Activated effector memory CD4-positive, alpha-beta T cell treated with Interleukin-2 at 50 U/mL for 16 hours (primary cell): ENCODE measurements around the gene GTF2E1.

Experiments used
- DNase-seq: peaks from one replicate; pipeline ENCODE4 v3.0.0-alpha.2; 2020

GTF2E1 gene

DNA sequence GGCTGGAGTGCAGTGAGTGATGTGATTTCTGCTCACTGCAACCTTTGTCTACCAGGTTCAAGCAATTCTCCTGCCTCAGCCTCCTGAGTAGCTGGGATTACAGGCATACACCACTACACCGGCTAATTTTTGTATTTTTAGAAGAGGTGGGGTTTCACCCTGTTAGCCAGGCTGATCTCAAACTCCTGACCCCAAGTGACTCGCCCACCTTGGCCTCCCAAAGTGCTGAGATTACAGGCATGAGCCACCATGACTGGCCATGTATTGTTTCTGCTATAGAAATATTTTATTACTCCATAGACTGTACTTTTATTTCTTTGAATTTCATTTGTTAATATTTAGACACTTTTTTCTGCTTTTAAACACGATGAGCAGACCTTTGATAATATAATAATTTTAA is 60.4 kb downstream of the GTF2E1 start:
- DNase-seq, result no peak

DNA sequence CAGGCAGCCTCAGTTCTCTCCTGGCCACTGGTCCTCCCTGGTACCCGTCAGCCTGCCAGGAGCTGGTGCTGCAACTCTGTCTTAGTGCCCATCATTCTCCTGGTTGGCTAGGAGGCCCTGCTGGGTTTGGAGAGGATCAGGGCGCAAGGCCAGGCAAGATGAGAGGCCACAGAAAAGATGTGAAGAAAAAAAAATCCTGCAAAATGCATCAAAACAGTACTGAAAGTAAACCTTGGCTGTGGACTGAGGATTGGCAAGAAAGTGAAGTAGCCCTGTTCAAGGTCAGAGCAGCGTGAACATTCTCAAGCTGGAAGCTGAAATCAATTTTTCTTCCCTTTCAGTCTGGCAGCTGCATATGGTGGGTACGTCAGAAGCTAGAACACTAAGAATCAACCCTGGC is 74.2 kb downstream of the GTF2E1 start:
- no peak for DNase-seq

DNA sequence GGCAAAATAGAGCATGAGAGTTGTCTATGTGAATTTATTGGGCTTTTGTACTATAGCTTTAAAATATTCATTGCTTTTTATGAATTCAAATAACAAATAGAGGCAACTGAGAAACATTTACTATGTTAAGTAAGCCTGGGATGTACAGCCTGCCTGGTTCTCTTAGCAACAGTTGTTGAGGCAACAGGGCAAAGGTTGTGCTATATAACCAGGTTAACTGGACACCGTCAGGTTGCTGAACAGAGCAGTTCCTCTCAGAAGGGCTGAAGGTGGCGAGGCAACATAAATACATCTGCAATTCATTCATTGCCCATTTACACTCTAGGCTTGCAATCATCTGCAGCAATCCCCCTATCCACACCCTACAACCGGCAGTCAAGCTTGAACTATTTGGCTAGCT is 78.2 kb downstream of the GTF2E1 start:
- DNase-seq, result no peak

DNA sequence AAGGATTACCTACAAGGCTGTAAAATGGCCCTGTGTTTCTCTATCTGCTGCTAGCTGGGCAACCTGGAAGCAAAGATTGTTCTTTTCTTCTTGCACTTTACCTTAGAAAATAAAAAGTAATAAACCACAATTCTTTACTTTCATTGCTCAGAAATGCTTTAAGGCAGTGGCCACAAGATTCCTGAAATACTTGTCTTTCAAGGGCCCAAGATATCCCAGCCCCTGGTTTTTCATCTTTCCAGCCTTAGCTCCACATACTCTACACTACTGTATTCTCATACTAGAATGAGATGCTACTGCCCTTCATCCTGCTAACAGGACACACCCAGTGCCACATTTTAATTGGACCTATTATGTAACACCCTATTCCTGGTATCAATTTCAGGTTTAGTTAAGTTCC is 78.9 kb downstream of the GTF2E1 start:
- no peak for DNase-seq

DNA sequence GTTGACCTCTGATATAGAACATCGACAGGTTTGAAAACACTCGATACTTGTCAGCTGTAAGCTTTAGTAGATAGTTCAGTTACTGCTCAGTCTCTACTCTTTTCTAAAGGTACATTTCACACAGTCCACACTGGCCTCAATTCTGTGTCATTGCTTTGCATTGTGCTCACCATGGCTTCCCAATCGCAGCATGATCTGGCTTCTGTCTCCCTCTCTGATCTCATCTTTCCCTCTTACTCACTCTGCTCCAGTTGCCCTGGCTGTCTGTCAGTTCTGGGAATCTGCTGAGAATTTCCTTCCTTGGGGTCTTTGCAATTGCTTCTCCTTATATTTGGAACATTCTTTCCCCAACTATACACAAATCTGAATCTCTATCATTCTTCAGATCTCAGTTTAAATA is 80.6 kb downstream of the GTF2E1 start:
- DNase-seq, result no peak

DNA sequence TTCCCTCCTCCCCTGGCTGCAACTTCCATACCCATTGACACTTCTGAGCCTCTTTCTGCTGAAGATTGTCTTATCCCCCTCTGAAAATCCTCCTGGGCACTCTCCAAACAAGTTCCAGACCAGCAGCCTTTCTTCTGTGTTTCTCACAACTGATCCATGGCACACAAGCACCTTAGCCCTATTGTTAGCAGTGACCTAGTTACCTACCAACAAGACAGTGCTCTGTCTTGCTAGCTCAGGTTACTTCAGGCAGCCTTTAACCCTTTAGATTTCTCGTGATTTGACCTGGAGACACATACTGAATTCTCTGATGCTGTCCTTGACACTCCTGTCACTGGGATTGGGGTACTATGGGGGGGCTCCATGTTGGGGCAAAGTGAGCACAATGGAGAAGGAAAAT is 82.1 kb downstream of the GTF2E1 start:
- no peak for DNase-seq

DNA sequence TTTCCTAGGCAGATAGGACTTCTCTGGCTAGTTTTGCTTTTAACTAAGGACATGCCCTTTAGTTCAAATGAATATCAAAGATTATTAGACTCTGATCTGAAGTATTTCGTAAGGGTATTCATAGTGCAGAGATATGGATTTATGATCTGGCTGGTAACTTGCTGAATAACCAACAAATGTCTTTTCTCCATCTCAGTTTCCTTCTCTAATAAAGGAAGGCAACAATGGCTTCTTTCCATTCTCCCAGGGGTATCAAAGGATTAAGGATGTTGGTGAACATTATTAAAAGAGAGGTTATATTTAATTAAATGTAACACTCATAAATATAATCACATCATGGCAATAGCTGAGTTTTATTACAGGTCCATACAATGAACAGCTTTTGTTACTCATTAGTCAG is 86.3 kb downstream of the GTF2E1 start:
- no peak for DNase-seq

DNA sequence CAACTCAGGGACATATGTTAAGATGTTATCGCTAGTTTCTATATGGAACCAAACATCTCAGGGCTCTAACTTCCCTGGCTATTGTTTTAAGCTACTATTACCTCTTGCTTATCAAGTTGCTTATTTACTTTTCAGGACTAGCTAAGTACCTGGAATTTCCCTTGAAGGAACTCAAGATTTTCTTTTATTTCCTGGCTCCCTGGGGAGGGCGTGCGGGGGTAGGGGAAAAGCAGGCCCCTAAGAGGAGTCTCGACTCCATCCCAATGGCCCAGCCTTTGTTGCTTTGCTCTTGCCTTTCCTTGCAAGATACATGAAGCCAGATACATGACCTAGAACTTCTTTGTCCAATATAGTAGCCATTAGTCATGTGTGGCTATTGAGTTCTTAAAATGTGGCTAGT is 88.5 kb downstream of the GTF2E1 start:
- no peak for DNase-seq
